Measurements from ENCODE around the gene ARHGEF28. TPM values are rescaled to one million over a fixed set of nuclear protein-coding genes. Genes with fewer than 3 reads are reported as not detected.

ARHGEF28 gene
- total RNA-seq, 1 experiment from 2014 or later, result 0.57 TPM

DNA sequence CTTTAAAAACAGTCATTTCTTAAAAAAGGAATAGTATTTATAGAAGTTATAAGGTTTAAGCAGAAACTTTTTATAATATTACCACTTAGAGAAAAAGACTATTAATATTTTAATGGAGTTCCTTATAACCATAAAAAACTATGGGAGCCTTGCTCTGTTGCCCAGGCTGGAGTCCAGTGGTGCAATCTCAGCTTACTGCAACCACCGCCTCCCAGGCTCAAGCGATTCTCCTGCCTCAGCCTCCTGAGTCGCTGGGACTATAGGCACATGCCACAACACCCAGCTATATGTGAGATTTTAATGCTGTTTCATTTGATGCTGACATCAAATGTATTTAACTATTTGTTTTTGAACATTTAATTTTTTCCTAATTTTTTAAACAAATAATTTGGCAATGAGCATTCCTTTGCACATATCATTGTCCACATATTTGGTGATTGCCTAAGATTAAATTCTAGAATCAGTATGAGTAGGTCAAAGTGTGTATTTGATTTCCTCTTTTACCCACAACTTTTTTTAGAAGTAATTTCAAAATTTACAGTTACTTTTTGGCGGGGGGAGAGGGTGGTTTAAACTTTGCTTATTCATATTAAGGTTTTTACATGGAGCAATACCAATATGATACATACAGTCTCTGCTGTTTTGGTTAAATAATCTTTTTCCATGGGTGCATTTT lies 235.5 kb downstream of the ARHGEF28 start:
- whole genome bisulfite sequencing (ENCODE audit: extremely low coverage, insufficient read length, low lambda C conversion rate), result no CpG with 5 or more reads among the region's 4 CpGs
- H3K27me3 Mint-ChIP-seq (ENCODE audit: low read depth), result no peaks in the 10 kb centered on the region

More for the DNA sequence above, 235.5 kb downstream of the ARHGEF28 start:
- Histone ChIP-seq H3K23me2 (ENCODE audit: insufficient read length, low read depth, low read length, poor library complexity, severe bottlenecking) (no peaks in the 10 kb centered on the region), H2AFZ (ENCODE audit: low read length) (no peak overlapping the region), H4K91ac (ENCODE audit: insufficient read length, low read depth, low read length) (no peak overlapping the region), H3K9me3 (ENCODE audit: control insufficient read depth, low read depth, low read length) (no peaks in the 10 kb centered on the region), H3K4me1 (ENCODE audit: insufficient read depth, low read length) (no peaks in the 10 kb centered on the region), H3K79me1 (ENCODE audit: insufficient read depth, low read depth, low read length, poor library complexity, severe bottlenecking) (no peaks in the 10 kb centered on the region), H3K9ac (ENCODE audit: extremely low read depth, insufficient read length, low read length) (no peak overlapping the region), H3K79me2 (ENCODE audit: insufficient read depth, low read length) (no peaks in the 10 kb centered on the region), H3T11ph (ENCODE audit: low read length) (no peak overlapping the region), H2BK120ac (ENCODE audit: low read depth, low read length, poor library complexity, severe bottlenecking) (no peak overlapping the region), H3K23ac (ENCODE audit: insufficient read length, low read depth, low read length) (no peak overlapping the region), H3K4ac (ENCODE audit: low read depth, low read length) (no peak overlapping the region), H2BK20ac (ENCODE audit: low read depth, low read length, poor library complexity, severe bottlenecking) (no peak overlapping the region), H2AK5ac (ENCODE audit: insufficient read length, low read length) (no peak overlapping the region), H2BK15ac (ENCODE audit: low read depth, low read length) (no peak overlapping the region), H2BK12ac (ENCODE audit: insufficient read length, low read depth, low read length) (no peak overlapping the region), H2BK5ac (ENCODE audit: insufficient read length, low read length) (no peak overlapping the region), H3K4me2 (ENCODE audit: insufficient read depth, insufficient read length, low read length) (no peak overlapping the region), H4K8ac (replicated peaks; ENCODE audit: insufficient read length, low read depth, low read length) (no peak overlapping the region), H3K18ac (ENCODE audit: insufficient read length, low read depth, low read length) (no peak overlapping the region), H4K5ac (ENCODE audit: insufficient read length, low read depth, low read length) (no peak overlapping the region), H3K27me3 (ENCODE audit: insufficient read depth, low read length) (no peaks in the 10 kb centered on the region), H3K14ac (ENCODE audit: insufficient read depth, low read length) (no peak overlapping the region), H3K27ac (ENCODE audit: insufficient read length, low read depth, low read length) (no peak overlapping the region), H4K20me1 (ENCODE audit: control insufficient read depth, insufficient read depth, insufficient read length) (no peaks in the 10 kb centered on the region), H3K56ac (ENCODE audit: insufficient read length, low read depth, low read length) (no peak overlapping the region)
- Mint-ChIP-seq H3K4me1 (no peaks in the 10 kb centered on the region), H3K36me3 (ENCODE audit: insufficient read depth in 1 of 3, low read depth in 3 of 3) (no peaks in the 10 kb centered on the region), H3K27ac (no peak overlapping the region), H3K9me3 (no peaks in the 10 kb centered on the region), H3K4me3 (no peak overlapping the region)
- DNase-seq, result no peak
- TF ChIP-seq CTCF (conservative IDR thresholded peaks at IDR 0.05), result no peak
